ELR (cell line): ENCODE measurements around the gene ATXN1.
"Not testable (repeated sequence)": the region's sequence is repeated elsewhere in the genome, so short reads cannot be mapped to it uniquely, and the experiment has no call there.

Source experiments
- DNase-seq: peaks from one replicate; pipeline ENCODE4 v3.0.0-alpha.2; 2015; ENCODE audit warnings: low read depth

ATXN1 gene

DNA sequence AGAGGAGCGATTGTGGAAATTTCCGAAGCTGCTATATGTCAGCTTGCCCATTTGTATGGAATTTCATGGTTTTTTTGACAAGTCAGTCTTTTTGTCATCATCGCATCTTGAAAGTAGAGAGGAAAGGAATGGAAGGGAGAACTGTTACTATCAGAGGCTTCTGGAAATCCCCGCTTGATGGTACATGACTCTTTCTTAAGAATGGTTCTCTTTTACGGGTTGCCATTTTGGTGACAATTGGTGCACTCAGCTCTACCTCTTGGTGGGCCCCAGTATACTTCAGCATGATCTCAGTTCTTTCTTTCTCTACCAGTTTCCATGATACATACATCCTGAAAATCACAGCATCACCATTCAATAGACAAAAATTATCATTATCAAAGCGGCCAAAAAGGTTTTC lies 146.0 kb downstream of the ATXN1 start:
- not testable (repeated sequence) for DNase-seq

DNA sequence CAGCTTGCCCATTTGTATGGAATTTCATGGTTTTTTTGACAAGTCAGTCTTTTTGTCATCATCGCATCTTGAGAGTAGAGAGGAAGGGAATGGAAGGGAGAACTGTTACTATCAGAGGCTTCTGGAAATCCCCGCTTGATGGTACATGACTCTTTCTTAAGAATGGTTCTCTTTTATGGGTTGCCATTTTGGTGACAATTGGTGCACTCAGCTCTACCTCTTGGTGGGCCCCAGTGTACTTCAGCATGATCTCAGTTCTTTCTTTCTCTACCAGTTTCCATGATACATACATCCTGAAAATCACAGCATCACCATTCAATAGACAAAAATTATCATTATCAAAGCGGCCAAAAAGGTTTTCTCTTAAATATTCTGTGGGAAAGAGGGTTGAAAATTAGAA lies 147.1 kb downstream of the ATXN1 start:
- DNase-seq = not testable (repeated sequence)

GRCh38 chr6:16613504-16613903 lies 147.8 kb downstream of the ATXN1 start:
- not testable (repeated sequence) for DNase-seq

- DNase-seq = no peak
These were observed 152.8 kb downstream of the ATXN1 start for GRCh38 chr6:16608444-16608843.

DNA sequence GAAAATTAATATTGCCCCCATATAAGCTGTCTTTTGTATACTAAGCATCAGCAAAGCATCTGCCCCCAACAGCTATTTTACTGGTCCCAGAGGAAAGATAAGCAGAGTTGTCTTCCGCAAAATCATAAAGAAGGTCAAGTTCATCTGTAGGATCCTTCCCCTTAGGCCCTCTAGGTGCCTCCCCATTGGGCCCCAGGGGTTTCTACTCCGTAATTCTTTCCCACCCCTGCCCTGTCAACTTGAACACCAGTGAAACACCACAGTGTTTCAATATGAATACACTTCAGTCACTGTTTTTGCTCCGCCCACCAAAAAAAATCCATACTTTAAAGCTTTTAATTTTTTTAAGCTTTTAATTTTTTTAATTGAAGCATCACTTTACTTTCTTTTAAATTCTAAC lies 159.2 kb downstream of the ATXN1 start:
- DNase-seq = no peak

GRCh38 chr6:16600701-16601100 lies 160.6 kb downstream of the ATXN1 start:
- DNase-seq = no peak

- peak; percentile 29 for DNase-seq
These were observed 161.2 kb downstream of the ATXN1 start for GRCh38 chr6:16600026-16600425.

- DNase-seq = no peak
These were observed 164.5 kb downstream of the ATXN1 start for GRCh38 chr6:16596616-16597331.

GRCh38 chr6:16595514-16596120 lies 165.6 kb downstream of the ATXN1 start:
- no peak for DNase-seq

DNA sequence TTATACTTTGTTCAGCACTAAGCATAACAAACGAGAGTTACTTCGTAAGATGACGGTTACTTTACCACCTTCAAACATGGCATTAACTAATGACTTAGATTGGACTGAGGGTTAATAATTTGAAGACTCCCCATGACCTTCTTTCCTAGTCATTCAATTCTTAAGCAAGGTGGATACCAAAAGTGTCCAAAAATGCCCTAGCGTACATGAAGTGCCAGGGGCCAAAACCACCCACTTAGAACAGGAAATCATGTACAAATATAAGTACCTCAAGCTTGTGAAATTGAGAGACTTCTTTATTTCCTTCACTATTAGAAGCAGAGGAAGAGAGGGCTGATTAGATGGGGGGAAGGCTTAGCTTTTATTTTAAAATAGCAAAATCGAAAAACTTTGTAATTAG lies 166.4 kb downstream of the ATXN1 start:
- no peak for DNase-seq

DNA sequence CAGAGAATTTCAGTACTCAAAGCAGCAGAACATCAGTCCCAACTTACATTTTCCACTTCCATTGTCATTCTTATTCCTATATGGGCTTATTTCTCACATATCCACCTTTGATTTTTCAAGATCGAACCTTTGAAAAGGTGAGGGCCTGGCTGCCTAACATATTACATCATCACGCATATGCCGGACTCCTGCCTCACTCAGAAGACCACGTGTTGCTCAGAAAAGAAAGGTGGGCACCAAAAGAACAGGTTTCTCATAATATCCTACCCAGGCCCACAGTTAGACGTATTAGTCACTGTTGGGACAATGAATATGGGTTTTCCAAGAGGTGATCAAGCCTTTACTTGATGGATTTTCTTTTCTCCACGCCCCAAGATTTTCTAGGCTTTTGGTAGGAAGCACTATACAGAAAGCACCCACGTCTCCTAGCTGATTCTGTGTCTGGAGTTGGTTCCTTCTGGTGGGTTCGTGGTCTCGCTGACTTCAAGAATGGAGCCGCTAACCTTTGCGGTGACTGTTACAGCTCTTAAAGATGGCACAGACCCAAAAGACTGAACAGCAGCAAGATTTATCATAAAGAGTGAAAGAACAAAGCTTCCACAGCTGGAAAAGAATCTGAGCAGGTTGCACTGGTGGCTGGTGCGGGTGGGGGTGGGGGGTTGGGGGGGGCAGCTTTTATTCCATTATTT lies 168.9 kb downstream of the ATXN1 start:
- no peak for DNase-seq

GRCh38 chr6:16591396-16592222 lies 169.7 kb downstream of the ATXN1 start:
- no peak for DNase-seq

GRCh38 chr6:16585805-16586204 lies 175.5 kb downstream of the ATXN1 start:
- no peak for DNase-seq

GRCh38 chr6:16583144-16583762 lies 178.0 kb downstream of the ATXN1 start:
- DNase-seq = no peak

DNA sequence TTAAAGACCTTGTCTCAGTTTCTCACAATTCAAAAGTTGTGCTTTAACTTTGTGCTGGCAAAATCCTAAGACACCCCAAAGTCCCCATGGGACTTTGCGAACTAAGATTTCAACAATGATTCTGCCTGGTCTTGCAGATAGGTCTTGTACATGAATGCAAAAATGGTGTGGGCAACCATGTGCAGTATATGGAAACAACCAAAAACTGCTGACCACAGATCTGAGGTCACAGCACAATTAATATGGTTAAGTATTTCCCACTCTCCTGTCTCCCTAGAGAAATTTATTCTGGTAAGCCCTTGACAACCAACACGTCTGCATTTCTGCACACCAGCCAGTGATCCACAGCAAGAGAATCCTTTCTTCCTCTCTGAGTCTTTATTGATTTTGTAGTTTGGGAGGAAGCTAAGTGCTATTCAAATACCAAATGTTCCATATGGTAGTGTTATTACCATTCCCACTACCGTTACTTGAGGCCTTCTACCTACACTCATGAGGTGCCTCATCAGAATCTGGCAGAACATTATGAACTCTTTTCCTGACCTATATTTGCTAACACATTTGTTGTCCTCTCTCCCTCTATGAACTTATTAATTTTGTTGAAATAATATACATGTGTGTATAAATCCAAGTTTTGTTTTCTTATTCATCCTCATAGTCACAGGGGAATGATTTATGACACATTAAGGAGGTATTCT lies 178.7 kb downstream of the ATXN1 start:
- DNase-seq = no peak

- DNase-seq = no peak
These were observed 182.5 kb downstream of the ATXN1 start for GRCh38 chr6:16578695-16579285.

DNA sequence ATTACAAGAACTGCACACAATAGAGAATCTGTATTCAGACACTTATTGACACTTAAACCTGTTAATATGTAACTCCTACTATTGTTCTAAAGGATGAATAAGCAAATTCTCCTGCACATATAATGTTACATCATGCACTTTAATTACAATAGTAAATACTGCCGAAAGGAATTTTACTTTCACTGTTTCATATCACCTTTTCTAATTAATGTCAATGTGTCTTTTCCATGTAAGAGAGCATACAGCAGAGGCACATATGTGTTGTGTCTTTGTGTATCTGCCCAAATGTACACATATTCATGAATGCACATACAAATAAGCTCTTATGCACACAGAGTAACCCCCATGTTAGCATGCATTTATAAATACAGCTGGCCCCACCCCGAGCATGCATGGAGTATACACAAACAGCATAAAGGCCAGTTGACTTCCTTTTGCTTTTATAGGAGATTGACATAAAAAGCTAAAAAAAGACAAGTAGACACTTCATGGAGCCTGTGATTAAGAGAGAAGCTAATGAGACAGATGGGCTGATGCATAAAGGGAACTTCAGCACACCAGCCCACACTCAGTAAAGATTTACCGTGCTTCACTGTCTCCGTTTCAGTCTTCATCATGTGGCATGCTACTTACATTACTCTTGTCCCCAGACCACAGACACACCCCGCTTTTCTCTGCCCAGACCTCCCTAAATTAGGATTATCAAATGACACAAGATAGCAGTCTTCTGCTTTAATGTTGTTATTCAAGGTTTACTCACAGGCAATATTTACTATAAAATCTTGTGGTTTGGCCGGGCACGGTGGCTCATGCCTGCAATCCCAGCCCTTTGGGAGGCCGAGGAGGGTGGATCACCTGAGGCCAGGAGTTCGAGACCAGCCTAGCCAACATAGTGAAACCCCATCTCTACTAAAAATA lies 184.6 kb downstream of the ATXN1 start:
- no peak for DNase-seq

DNA sequence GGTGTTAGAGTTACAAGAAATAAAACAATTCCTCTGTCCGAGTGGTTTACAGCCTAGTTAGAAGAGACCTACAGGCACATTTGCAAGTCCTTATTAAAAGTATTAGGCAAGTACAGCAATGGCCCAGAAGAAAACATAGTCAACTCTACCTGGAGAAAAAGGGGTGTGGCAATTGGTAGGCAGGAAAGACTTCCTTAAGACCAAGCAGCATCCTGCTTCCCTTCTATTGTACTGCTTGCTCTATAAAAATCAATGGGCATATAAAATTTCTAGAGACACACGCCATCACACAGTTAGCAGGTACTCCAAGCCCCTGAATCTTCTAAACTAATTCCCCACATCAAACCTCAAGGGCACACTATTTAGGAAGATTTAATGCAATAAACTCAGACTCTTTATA lies 185.6 kb downstream of the ATXN1 start:
- DNase-seq = no peak

- DNase-seq = no peak
These were observed 188.3 kb downstream of the ATXN1 start for GRCh38 chr6:16572943-16573342.

DNA sequence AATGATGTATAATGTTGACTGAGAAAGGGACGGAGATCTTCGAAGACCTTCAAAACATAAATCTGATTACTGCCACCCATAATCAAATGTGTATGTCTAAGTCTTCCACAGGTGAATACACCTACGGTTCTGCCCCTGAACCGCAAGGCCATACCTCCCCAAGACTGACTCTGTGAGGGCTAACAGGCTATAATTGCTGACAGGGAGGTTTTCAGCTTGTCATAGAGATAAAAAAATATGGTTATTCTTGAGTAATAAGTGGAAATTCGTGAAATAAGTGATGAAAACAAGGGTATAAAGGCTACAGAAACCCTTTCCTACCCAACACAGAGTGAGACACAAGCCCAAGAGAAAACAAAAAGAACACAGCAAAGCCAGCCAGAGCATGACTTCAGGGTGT lies 188.9 kb downstream of the ATXN1 start:
- DNase-seq = no peak
